Activated gamma-delta T cell (primary cell): ENCODE data around the gene EME2.

Experiments used
- DNase-seq: peaks from one replicate; lab custom pipeline; 2025; lab: John Stamatoyannopoulos, UW

Gene EME2

GRCh38 chr16:1818873-1819525 lies 46.4 kb downstream of the EME2 start:
- DNase-seq = no peak

DNA sequence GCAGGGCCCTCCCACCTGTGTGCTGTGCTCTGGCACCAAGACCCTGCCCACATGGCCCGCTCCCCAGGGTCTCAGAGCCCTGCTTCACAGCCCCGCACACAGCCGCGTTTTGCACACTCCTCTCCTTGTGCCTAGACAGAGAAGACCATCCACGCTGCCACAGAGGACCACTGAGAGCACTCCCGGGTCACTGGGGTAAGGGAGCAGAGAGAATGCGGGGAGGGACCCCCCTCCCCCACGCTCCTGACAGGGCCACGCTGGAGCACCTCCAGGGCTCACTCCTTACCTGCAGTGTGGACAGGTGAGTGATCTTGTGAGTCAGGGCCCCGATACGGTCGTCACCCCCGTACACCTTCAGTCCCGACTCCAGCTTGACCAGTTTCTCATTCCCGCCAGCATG lies 47.0 kb downstream of the EME2 start:
- DNase-seq = no peak

DNA sequence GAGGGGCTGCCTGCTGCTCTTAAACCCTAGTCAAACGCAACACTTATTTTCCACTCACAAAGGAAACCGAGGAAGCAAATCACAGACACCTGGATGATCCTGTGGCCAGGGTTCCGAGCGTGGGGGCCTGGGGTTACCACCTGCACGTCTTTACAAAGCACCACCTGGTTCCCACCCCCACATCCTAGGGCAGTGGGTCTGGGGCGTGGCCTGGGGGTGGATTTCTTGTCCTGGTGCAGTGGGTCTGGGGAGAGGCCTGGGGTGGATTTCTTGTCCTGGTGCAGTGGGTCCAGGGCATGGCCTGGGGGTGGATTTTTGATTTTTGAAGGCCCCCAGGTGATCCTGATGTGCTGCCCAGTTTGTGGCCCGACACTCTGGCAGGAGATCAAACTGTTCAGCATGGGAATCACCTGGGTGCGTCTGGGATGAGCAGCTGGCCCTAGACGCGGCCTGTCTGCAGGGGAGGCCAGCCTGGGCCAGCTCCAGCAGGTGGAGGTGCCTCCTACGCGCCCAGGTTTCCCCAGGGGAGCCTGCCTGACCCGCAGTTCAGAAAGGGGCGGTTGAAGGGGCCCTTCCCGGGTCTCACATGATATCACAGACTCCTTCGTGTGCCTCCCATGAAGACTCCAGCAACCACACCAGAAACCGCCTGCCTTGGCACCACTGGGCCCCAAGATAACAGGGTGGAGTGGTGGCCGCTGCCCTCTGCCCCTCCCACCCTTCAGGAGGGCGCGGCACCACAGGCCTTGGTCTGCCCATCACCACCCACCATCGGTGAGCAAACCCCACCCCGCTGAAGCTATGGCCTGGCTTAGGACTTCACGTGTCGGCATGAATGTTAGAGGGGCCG lies 47.7 kb downstream of the EME2 start:
- no peak for DNase-seq

DNA sequence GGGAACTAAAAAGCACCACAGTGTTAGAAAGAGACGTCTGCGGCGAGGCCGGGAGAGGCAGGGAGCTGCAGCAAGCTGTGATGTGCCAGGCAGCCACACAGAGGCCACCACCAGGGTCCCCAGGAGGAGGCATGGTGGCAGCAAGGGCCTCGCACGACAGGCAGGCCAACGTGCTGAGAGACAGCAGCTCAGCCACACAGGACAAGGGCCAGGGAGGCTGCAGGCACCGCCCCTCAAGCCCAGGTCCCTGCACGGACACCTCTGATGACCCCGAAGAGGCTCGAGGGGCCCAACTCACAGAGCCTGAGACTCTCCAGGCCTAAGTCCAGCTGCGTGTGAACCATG lies 48.3 kb downstream of the EME2 start:
- no peak for DNase-seq

GRCh38 chr16:1821861-1822611 lies 49.4 kb downstream of the EME2 start:
- no peak for DNase-seq

DNA sequence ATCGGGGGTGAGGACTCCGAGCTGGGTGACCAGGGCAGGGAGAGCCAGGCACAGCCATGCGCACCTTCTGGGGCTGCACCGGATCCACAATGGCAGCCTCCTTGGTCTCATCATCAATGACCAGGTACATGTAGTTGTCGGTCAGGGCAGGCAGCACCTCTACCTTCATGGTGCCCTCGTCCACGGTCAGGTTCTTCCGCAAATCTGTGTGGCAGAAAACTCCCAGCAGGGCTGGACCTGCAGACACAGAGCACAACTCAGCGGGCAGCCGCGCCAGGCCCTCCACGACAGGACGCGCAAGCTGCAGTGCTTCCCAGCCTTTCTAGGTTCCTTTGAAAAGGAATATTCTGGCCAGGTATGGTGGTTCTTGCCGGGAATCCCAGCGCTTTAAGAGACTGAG lies 50.2 kb downstream of the EME2 start:
- DNase-seq = no peak

DNA sequence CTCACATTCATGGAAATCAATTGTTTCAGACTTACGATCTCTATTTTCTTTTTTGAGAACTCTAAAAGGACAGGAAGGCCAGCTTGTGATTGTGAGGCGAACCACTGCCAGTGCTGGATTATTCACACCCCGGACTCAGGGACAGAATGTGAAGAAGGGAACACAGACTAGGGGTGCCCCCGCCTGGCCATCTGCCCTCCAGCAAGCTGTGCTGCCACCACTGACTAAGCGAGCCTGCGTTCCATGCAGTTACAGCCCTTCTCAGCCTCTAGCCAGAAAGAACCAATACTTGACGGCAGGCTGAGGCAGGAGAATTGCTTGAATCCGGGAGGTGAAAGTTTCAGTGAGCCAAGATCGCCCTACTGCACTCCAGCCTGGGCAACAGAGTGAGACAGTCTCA lies 51.2 kb downstream of the EME2 start:
- DNase-seq = no peak

DNA sequence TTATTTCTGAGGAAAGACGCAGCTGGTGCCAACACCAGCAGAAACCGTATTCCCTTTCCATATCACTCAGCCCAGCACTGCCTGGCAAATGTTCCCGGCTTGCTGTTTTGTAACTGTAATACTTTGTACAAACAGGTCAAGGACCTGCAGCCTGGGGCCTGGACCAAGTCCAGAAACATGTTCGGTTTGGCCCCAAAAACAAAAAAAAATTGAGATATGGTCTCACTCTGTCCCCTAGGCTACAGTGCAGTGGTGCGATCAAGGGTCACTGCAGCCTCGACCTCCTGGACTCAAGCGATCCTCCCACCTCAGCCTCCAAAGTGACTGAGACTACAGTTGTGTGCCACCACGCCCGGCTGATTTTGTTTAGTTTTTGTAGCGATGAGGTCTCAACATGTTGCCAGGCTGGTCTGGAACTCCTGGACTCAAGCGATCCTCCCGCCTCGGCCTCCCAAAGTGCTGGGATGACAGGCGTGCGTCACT lies 52.8 kb downstream of the EME2 start:
- DNase-seq = no peak
